Measurements from ENCODE around the gene AAK1. TPM values are rescaled to one million over a fixed set of nuclear protein-coding genes. Genes with fewer than 3 reads are reported as not detected.

AAK1 gene
- polyA plus RNA-seq, 1 donor (not counting 4 experiments of a cell fraction or from before 2014, with no cell fraction given), result 12.3 TPM

- Histone ChIP-seq H2AFZ (ENCODE audit: control insufficient read depth, low read length) (no peak overlapping the region), H3K4me2 (ENCODE audit: control insufficient read depth, extremely low read depth, insufficient read depth, low read depth, low read length) (no peak overlapping the region), H3K27me3 (ENCODE audit: control insufficient read depth, extremely low read depth, insufficient read depth, low read length) (no peaks in the 10 kb centered on the region), H3K36me3 (ENCODE audit: control insufficient read depth in 2 of 2, extremely low read depth in 1 of 2, insufficient read depth in 2 of 2, low read length in 2 of 2) (peaks cover 2 to 3% of the 10 kb centered on the region in 2 experiments), H3K4me3 (ENCODE audit: control insufficient read depth in 2 of 3, extremely low read depth in 1 of 3, insufficient read depth in 2 of 3, low read depth in 1 of 3, low read length in 3 of 3) (no peak overlapping the region), H3K4me1 (ENCODE audit: control insufficient read depth, extremely low read depth, insufficient read depth, low read length) (no peaks in the 10 kb centered on the region), H3K9me1 (ENCODE audit: control insufficient read depth, extremely low read depth, insufficient read depth, low read length) (no peaks in the 10 kb centered on the region), H3K9me3 (ENCODE audit: control insufficient read depth, low read depth, low read length) (no peaks in the 10 kb centered on the region), H4K20me1 (ENCODE audit: control insufficient read depth, extremely low read depth, insufficient read depth, low read length) (no peaks in the 10 kb centered on the region), H3K79me2 (ENCODE audit: control insufficient read depth, insufficient read depth, low read length) (no peaks in the 10 kb centered on the region), H3K9ac (ENCODE audit: control insufficient read depth, extremely low read depth, insufficient read depth, low read length) (no peak overlapping the region), H3K27ac (ENCODE audit: control insufficient read depth, insufficient read depth, low read length) (no peak overlapping the region)
- FAIRE-seq (no peak), DNase-seq (ENCODE audit: low read depth, low spot score) (no peak)
- dilution Hi-C loops (cut with MboI; ENCODE audit: extremely low pct_ligation_motif_present, low sequenced_read_pairs), result no loop called here
- TF ChIP-seq EZH2 (IDR thresholded peaks at IDR 0.05; ENCODE audit: low read length), result no peak
- TF ChIP-seq, protein P1, sequence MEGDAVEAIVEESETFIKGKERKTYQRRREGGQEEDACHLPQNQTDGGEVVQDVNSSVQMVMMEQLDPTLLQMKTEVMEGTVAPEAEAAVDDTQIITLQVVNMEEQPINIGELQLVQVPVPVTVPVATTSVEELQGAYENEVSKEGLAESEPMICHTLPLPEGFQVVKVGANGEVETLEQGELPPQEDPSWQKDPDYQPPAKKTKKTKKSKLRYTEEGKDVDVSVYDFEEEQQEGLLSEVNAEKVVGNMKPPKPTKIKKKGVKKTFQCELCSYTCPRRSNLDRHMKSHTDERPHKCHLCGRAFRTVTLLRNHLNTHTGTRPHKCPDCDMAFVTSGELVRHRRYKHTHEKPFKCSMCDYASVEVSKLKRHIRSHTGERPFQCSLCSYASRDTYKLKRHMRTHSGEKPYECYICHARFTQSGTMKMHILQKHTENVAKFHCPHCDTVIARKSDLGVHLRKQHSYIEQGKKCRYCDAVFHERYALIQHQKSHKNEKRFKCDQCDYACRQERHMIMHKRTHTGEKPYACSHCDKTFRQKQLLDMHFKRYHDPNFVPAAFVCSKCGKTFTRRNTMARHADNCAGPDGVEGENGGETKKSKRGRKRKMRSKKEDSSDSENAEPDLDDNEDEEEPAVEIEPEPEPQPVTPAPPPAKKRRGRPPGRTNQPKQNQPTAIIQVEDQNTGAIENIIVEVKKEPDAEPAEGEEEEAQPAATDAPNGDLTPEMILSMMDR (optimal IDR thresholded peaks at IDR 0.05 in 1 of 3, IDR thresholded peaks at IDR 0.05 in 1 of 3, conservative IDR thresholded peaks at IDR 0.05 in 1 of 3; ENCODE audit: extremely low read depth in 1 of 3, insufficient read depth in 2 of 3, low read length in 3 of 3), result no peak
These were observed 147.7 kb downstream of the AAK1 start for GRCh38 chr2:69495861-69496260.

DNA sequence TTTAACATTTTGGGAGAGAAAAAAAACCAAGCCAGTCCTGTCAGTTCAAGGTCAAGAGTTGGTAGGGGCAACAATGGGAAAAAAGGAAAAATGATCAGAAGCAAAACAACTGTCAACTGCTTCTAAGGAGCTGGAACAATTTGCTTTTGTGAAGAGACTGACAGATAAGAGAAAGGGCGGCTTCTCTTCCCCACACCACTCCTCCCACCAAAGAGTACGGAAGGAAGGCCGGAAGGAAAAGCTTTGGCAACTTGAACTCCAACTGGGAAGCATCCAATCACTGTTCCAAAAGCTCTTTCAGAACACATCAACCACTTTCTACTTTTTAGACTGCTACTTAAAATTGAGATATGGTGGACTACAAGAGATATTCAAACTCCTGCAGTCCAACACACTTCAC lies 148.5 kb downstream of the AAK1 start:
- Histone ChIP-seq H3K36me3 (ENCODE audit: control insufficient read depth in 2 of 2, extremely low read depth in 1 of 2, insufficient read depth in 2 of 2, low read length in 2 of 2) (peaks cover 2% of the 10 kb centered on the region in 2 experiments), H3K27ac (ENCODE audit: control insufficient read depth, insufficient read depth, low read length) (no peak overlapping the region), H3K9me3 (ENCODE audit: control insufficient read depth, low read depth, low read length) (no peaks in the 10 kb centered on the region), H3K79me2 (ENCODE audit: control insufficient read depth, insufficient read depth, low read length) (no peaks in the 10 kb centered on the region), H3K9ac (ENCODE audit: control insufficient read depth, extremely low read depth, insufficient read depth, low read length) (no peak overlapping the region), H4K20me1 (ENCODE audit: control insufficient read depth, extremely low read depth, insufficient read depth, low read length) (no peaks in the 10 kb centered on the region), H3K9me1 (ENCODE audit: control insufficient read depth, extremely low read depth, insufficient read depth, low read length) (no peaks in the 10 kb centered on the region), H3K4me2 (ENCODE audit: control insufficient read depth, extremely low read depth, insufficient read depth, low read depth, low read length) (no peak overlapping the region), H3K4me1 (ENCODE audit: control insufficient read depth, extremely low read depth, insufficient read depth, low read length) (no peaks in the 10 kb centered on the region), H3K27me3 (ENCODE audit: control insufficient read depth, extremely low read depth, insufficient read depth, low read length) (no peaks in the 10 kb centered on the region), H3K4me3 (ENCODE audit: control insufficient read depth in 2 of 3, extremely low read depth in 1 of 3, insufficient read depth in 2 of 3, low read depth in 1 of 3, low read length in 3 of 3) (no peak overlapping the region), H2AFZ (ENCODE audit: control insufficient read depth, low read length) (no peak overlapping the region)
- TF ChIP-seq, protein P1 (optimal IDR thresholded peaks at IDR 0.05 in 1 of 3, IDR thresholded peaks at IDR 0.05 in 1 of 3, conservative IDR thresholded peaks at IDR 0.05 in 1 of 3; ENCODE audit: extremely low read depth in 1 of 3, insufficient read depth in 2 of 3, low read length in 3 of 3), result no peak
- no peak for TF ChIP-seq EZH2 (IDR thresholded peaks at IDR 0.05; ENCODE audit: low read length)
- dilution Hi-C loops (cut with MboI; ENCODE audit: extremely low pct_ligation_motif_present, low sequenced_read_pairs), result no loop called here
- DNase-seq (ENCODE audit: low read depth, low spot score) (no peak), FAIRE-seq (no peak)

Measured in keratinocyte (primary cell).